Peyer's patch (tissue), 4 donors: ENCODE results near the gene KRTAP29-1. TPM values are rescaled to one million over a fixed set of nuclear protein-coding genes. Genes with fewer than 3 reads are reported as not detected.

Source experiments
- DNase-seq, 3 donors: peaks; one replicate each; pipeline ENCODE4 v3.0.0-alpha.2; 2017 to 2019
- H3K27ac ChIP-seq, 4 donors: fragments of 200-600 bp; sonication (generic); one replicate each; pipeline ENCODE4 v1.5.1; 2016 to 2019
- H3K27me3 ChIP-seq, 2 donors: fragments of 200-600 bp; sonication (generic); one replicate each; pipeline ENCODE4 v1.5.1; 2019
- H3K36me3 ChIP-seq, 3 donors: fragments of 200-600 bp; sonication (generic); one replicate each; pipeline ENCODE4 v1.5.1; 2016 to 2019
- H3K4me1 ChIP-seq, 4 donors: fragments of 200-600 bp; sonication (generic); one replicate each; pipeline ENCODE4 v1.5.1; 2016 to 2019
- H3K4me3 ChIP-seq, 4 donors: fragments of 200-600 bp; sonication (generic); 1 replicate in 3 of 4; 2 replicates in 1 of 4; pipeline ENCODE4 v1.5.1; 2016 to 2019; ENCODE audit warnings: mild to moderate bottlenecking in 1 of 4
- H3K9me3 ChIP-seq, 4 donors: fragments of 200-600 bp; sonication (generic); one replicate each; pipeline ENCODE4 v1.5.1; 2016 to 2019; ENCODE audit warnings: mild to moderate bottlenecking in 1 of 4
- POLR2A ChIP-seq, 2 donors: fragments of 450-650 bp; IDR thresholded peaks; one replicate each; pipeline ENCODE4 v1.5.1; 2017; ENCODE audit warnings: antibody characterized with exemption in 2 of 2, mild to moderate bottlenecking in 2 of 2, moderate library complexity in 2 of 2
- total RNA-seq, 4 donors: library from RNA; depleted of rRNA; stranded (reverse); fragments of >200 nt; gene quantifications; one replicate each; pipeline ENCODE4 v1.1.0, GENCODE V29; 2016
- TF ChIP-seq, protein P1 (sequence below), 6 experiments: fragments of 450-650 bp in 4 of 6; fragments of 200-600 bp in 2 of 6; sonication (generic) in 1 of 6; IDR thresholded peaks; one replicate each; pipeline ENCODE4 v1.5.1; 2017 to 2019; ENCODE audit warnings: antibody characterized with exemption in 6 of 6, mild to moderate bottlenecking in 3 of 6, moderate library complexity in 1 of 6

The KRTAP29-1 gene
- total RNA-seq, 4 donors from 2014 or later: not detected

DNA sequence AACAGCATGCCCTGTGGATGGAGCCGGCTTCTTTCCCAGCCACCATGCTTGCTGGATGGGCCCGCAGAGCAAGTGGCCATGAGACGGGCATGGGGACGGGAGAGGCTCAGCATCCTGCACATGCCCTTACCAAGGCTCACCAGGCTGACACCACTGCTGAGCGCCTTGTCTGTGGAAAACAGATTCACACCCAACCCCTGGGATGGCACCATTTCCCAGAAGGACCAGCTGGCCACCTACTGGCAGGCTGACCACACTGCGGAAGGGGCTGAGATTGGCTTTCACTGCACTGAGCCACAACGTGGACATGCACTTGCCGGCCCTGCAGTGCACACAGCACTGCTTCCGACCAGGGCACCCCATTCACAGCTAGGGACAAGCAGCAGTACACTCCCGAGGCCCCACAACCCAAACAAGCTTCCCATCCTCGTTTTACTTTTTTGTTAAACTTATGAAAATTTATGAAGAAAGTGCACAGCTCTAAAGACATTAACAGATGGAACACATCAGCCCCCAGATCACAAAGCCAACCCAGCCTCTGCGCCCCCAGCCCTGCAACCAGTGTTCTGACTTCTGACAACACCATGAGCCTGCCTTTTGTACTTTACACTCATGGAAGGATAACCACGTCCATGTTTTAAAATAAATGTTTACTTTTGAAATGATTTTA, 26.8 kb upstream of the KRTAP29-1 start:
- Histone ChIP-seq H3K9me3 (no peaks in the 10 kb centered on the region), H3K27me3 (no peaks in the 10 kb centered on the region), H3K36me3 (no peaks in the 10 kb centered on the region), H3K4me3 (no peak overlapping the region), H3K4me1 (no peaks in the 10 kb centered on the region), H3K27ac (no peak overlapping the region)
- peak in 2 of 3 donors; percentile 71 to 74 for DNase-seq
- TF ChIP-seq, protein P1, sequence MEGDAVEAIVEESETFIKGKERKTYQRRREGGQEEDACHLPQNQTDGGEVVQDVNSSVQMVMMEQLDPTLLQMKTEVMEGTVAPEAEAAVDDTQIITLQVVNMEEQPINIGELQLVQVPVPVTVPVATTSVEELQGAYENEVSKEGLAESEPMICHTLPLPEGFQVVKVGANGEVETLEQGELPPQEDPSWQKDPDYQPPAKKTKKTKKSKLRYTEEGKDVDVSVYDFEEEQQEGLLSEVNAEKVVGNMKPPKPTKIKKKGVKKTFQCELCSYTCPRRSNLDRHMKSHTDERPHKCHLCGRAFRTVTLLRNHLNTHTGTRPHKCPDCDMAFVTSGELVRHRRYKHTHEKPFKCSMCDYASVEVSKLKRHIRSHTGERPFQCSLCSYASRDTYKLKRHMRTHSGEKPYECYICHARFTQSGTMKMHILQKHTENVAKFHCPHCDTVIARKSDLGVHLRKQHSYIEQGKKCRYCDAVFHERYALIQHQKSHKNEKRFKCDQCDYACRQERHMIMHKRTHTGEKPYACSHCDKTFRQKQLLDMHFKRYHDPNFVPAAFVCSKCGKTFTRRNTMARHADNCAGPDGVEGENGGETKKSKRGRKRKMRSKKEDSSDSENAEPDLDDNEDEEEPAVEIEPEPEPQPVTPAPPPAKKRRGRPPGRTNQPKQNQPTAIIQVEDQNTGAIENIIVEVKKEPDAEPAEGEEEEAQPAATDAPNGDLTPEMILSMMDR (IDR thresholded peaks at IDR 0.05): peak in 5 of 6 experiments; percentile 11 to 72 (median 69)
- TF ChIP-seq POLR2A (IDR thresholded peaks at IDR 0.05): no peak

DNA sequence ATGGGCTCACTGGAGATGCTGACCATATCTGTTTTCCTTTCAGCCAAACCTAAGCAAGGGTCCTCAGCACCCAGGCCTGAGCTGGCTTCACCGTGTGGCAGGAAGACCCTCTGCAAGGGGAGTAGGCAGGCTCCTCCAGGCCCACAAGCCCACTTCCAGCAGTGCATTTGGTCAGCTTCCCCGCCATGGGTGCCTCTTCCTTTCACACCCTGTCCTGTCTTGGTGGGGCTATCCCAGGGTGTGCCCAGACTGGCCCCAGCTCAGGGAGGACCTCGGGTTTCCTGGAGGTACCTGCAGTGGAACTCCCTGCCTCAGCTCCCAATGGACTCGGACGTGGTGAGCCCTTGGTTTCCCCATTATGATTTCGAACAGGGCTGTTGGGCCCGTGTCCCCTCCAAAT, 25.6 kb upstream of the KRTAP29-1 start:
- no peak for DNase-seq

DNA sequence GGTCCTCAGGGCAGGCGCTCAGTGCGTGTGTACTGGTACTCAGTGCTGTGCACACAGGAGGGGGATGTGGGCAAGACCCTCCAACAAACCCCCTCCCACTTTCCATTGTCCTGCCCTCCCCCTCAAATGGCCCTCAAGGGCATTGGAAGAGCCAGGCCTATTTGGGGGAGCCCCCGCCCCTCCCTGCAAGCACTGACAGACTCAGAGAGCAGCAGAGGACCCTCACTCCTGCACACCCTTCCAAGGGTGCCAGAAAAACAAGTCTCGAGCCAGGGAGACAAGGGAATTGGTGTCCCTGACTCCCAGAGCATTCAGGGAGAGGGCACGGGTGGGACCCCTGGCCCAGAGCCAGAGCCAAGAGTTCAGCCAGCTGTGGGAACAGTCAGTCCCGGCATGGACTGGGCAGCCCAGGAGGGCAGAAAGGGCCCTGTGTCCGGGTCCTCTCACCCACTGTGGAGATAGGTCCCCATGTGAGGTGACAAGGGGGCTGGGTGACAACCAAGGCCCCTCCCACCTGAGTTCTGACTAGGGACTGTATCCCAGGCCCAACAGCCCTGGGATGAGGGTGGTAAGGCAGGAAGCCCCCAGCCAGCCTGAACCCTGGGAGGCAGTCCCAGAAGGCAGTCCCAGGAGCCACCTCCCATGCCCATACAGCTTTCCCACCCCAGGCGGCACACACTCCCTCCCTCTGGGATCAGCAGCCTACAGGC, 24.9 kb upstream of the KRTAP29-1 start:
- no peak for TF ChIP-seq POLR2A (IDR thresholded peaks at IDR 0.05)
- TF ChIP-seq, protein P1 (IDR thresholded peaks at IDR 0.05): no peak
- H3K4me3 ChIP-seq: no peak overlapping the region
- H3K4me1 ChIP-seq: no peaks in the 10 kb centered on the region
- H3K27ac ChIP-seq: no peak overlapping the region
- no peaks in the 10 kb centered on the region for H3K36me3 ChIP-seq
- H3K27me3 ChIP-seq: no peaks in the 10 kb centered on the region
- no peak for DNase-seq
- no peaks in the 10 kb centered on the region for H3K9me3 ChIP-seq

More for the DNA sequence above, 25.6 kb upstream of the KRTAP29-1 start:
- H3K4me1 ChIP-seq: no peaks in the 10 kb centered on the region
- no peaks in the 10 kb centered on the region for H3K36me3 ChIP-seq
- no peak overlapping the region for H3K4me3 ChIP-seq
- no peaks in the 10 kb centered on the region for H3K27me3 ChIP-seq
- no peaks in the 10 kb centered on the region for H3K9me3 ChIP-seq
- TF ChIP-seq POLR2A (IDR thresholded peaks at IDR 0.05): no peak
- TF ChIP-seq, protein P1 (IDR thresholded peaks at IDR 0.05): no peak
- no peak overlapping the region for H3K27ac ChIP-seq

DNA sequence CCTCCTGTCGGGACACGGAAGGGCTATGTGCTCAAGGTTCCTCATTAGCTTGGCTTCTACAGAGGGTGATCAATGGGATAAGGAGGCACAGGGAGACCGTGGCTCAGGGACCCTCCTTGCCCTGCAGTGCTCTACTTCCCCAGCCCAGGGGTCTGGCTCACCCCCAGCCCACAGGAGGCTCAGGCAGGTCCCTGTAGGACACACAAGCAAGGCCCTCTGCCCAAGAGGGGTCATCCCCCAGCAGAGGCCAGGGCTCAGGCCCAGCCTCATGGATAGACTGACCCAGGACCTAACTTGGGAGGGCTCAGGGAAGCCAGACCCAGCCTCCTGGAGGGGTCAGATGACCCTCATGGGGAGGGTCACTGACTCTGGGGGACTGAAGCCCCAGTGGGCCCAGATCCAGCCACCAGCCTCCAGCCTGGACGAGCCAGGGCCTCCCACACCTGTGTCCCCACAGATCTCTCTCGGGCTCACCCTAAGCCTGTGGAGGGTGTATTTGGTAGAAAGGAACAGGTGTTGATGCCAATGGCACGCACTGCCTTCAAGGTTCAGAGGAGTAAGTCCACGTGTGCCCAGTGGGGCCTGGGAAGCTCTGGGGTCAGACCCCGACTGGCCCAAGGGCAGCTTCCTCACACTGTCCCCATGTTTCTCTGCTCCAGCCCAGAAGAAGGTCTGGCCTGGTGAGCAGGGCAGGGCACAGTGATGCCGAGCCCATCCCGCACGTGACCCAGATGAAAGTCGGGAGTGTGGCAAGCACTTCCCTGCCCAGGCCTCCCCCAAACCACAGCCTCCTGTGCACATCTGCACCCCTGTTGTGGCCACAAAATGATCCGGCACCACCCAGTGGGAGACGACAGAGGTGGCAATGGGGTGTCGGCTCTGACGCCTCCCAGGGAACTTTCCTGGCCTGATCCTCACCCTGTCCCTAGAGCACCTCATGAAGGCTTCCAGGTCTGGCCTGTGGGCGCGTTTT, 23.8 kb upstream of the KRTAP29-1 start:
- no peaks in the 10 kb centered on the region for H3K4me1 ChIP-seq
- H3K4me3 ChIP-seq: no peak overlapping the region
- H3K9me3 ChIP-seq: no peaks in the 10 kb centered on the region
- H3K36me3 ChIP-seq: no peaks in the 10 kb centered on the region
- no peaks in the 10 kb centered on the region for H3K27me3 ChIP-seq
- TF ChIP-seq, protein P1 (IDR thresholded peaks at IDR 0.05): no peak
- no peak for TF ChIP-seq POLR2A (IDR thresholded peaks at IDR 0.05)
- no peak for DNase-seq
- H3K27ac ChIP-seq: no peak overlapping the region

DNA sequence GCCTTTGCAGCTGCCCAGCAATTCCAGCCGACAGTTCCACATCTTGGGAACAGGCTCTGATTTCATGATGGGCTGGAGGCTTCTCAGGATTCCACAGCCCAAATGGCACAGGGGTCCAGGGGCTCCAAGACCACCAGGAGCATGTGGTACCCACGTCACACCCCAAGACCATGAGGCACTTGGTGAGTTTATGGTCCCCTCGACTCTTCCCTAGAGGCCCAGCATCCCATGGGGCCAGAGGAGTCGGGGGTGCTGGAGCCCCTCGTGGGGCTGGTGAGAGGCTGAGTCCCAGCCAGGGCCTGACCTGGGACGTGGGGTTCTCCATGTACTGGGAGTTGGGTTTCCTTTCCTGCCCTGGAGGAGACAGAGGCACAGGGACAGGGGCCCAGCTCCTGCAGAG, 23.0 kb upstream of the KRTAP29-1 start:
- H3K4me3 ChIP-seq: no peak overlapping the region
- DNase-seq: no peak
- H3K27me3 ChIP-seq: no peaks in the 10 kb centered on the region
- no peaks in the 10 kb centered on the region for H3K36me3 ChIP-seq
- no peak for TF ChIP-seq POLR2A (IDR thresholded peaks at IDR 0.05)
- TF ChIP-seq, protein P1 (IDR thresholded peaks at IDR 0.05): no peak
- H3K9me3 ChIP-seq: no peaks in the 10 kb centered on the region
- H3K4me1 ChIP-seq: no peaks in the 10 kb centered on the region
- H3K27ac ChIP-seq: no peak overlapping the region
